Spleen (tissue), 11 donors: ENCODE data around the gene SYNRG. TPM values are rescaled to one million over a fixed set of nuclear protein-coding genes. Genes with fewer than 3 reads are reported as not detected.

Experiments used
- DNase-seq: peaks from one replicate; pipeline ENCODE4 v3.0.0-alpha.2; 2020
- H3K27ac ChIP-seq, 8 donors: fragments of 200-600 bp; sonication (generic) in 7 of 8; 1 replicate in 4 of 8; 2 replicates in 4 of 8; pipeline versions ENCODE4 v1.5.0 to v1.8.0; 2016 to 2021; ENCODE audit warnings: inconsistent platforms in 4 of 8, mild to moderate bottlenecking in 4 of 8, moderate library complexity in 1 of 8
- H3K27me3 ChIP-seq, 7 donors: fragments of 200-600 bp; sonication (generic) in 6 of 7; replicated peaks in 1 of 7; 1 replicate in 4 of 7; 2 replicates in 3 of 7; pipeline versions ENCODE4 v1.5.0 to v1.8.0; 2016 to 2021; ENCODE audit warnings: inconsistent platforms in 3 of 7, mild to moderate bottlenecking in 1 of 7
- H3K36me3 ChIP-seq, 6 donors: fragments of 200-600 bp; sonication (generic) in 5 of 6; 1 replicate in 4 of 6; 2 replicates in 2 of 6; pipeline versions ENCODE4 v1.5.0 to v1.8.0; 2016 to 2021; ENCODE audit warnings: inconsistent platforms in 2 of 6
- H3K4me1 ChIP-seq, 6 donors: fragments of 200-600 bp; sonication (generic) in 5 of 6; 1 replicate in 3 of 6; 2 replicates in 3 of 6; pipeline versions ENCODE4 v1.5.0 to v1.8.0; 2016 to 2021; ENCODE audit warnings: inconsistent platforms in 3 of 6
- H3K4me3 ChIP-seq, 8 donors: fragments of 200-600 bp; sonication (generic) in 7 of 8; 1 replicate in 4 of 8; 2 replicates in 4 of 8; pipeline versions ENCODE4 v1.5.0 to v1.8.0; 2016 to 2021; ENCODE audit warnings: inconsistent platforms in 4 of 8, mild to moderate bottlenecking in 4 of 8, moderate library complexity in 2 of 8
- H3K9me3 ChIP-seq, 8 donors: fragments of 200-600 bp; sonication (generic) in 7 of 8; 1 replicate in 4 of 8; 2 replicates in 4 of 8; pipeline versions ENCODE4 v1.5.0 to v1.8.0; 2016 to 2021; ENCODE audit warnings: inconsistent platforms in 4 of 8
- POLR2A ChIP-seq, 3 donors: fragments of 450-650 bp; IDR thresholded peaks; one replicate each; pipeline ENCODE4 v1.5.1; 2017; ENCODE audit warnings: antibody characterized with exemption in 3 of 3, mild to moderate bottlenecking in 1 of 3
- POLR2AphosphoS5 ChIP-seq, 3 donors: sonication (generic); formaldehyde crosslinking; IDR thresholded peaks; one replicate each; pipeline ENCODE4 v1.5.1; 2017; ENCODE audit warnings: antibody characterized with exemption in 3 of 3
- WGBS, 5 donors: extraction: QIAGEN DNeasy Blood & Tissue Kit in 3 of 5; methylation state at CpG; one replicate each; pipeline versions ENCODE4 v1.1.5 to v1.1.7; 2013 to 2018; 5-methylcytosine and 5-hydroxymethylcytosine counted together
- intact Hi-C: fragments of 100-400 bp; cut with DNase I; formaldehyde crosslinking; loops from one replicate; pipeline ENCODE4 v1.15.0; 2023; ENCODE audit warnings: low total_unique reads
- polyA plus RNA-seq, 3 donors: library from polyadenylated mRNA; stranded (reverse); fragments of 200-250 nt; gene quantifications; one replicate each; pipeline ENCODE4 v1.2.1, GENCODE V29; 2013
- total RNA-seq, 7 donors: library from RNA; depleted of rRNA in 3 of 7; stranded (reverse); fragments of >200 nt in 3 of 7; fragmentation: NEBNext Ultra II Directional in 4 of 7; extraction: Animal tissue kit (Norgen Biotek cat#: 25700) in 4 of 7; gene quantifications; one replicate each; pipeline versions ENCODE4 v1.1.0 to v1.2.1, GENCODE V29; 2016 to 2021
- TF ChIP-seq, protein P1 (sequence below), 11 experiments: fragments of 200-600 bp in 7 of 11; fragments of 450-650 bp in 4 of 11; sonication (generic) in 4 of 11; IDR thresholded peaks in 8 of 11; conservative IDR thresholded peaks in 3 of 11; 1 replicate in 7 of 11; 2 replicates in 4 of 11; pipeline versions ENCODE4 v1.4.0 to v1.8.0; 2016 to 2021; ENCODE audit warnings: antibody characterized with exemption in 11 of 11, inconsistent platforms in 4 of 11, mild to moderate bottlenecking in 1 of 11
- donor health status: healthy with polysubstance abuse.
- donor health status: DM: no; HTN: no; CAD: no; lungs with moderate emphysema.
- donor health status: DM: no; HTN: no; CAD: no.
- donor health status: Bipolar disorder and iron deficiency.
- donor health status: healthy.
- donor health status: DM: no; HTN: no; CAD: no.
- donor health status: DM: yes; HTN: yes; CAD: no.

Gene SYNRG
- total and polyA plus RNA-seq, 10 donors = 10.9 to 91.3 (median 69.8) TPM

DNA sequence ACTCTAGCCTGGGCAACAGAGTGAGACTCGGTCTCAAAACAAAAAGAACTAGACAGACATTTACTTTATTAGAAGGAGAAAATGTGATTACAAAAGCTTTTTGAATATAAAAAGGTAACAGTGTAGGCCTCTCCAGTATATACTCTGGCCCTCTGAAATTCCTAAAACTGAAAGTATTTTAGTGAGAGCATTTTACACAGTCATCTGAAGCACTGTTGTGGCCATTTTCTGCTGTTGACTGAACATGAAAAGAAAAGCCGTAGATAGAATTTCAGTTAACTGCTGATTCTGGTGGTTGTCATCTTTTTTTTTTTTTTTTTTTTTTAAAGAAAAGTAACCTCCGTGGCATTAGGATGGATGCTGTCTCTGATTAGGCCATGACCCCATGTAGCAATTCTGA is 103.9 kb downstream of the SYNRG start:
- no peak for DNase-seq
- Histone ChIP-seq H3K4me1 (no peaks in the 10 kb centered on the region), H3K27ac (no peak overlapping the region), H3K27me3 (no peaks in the 10 kb centered on the region), H3K9me3 (no peaks in the 10 kb centered on the region), H3K36me3 (no peaks in the 10 kb centered on the region), H3K4me3 (no peak overlapping the region)
- WGBS, 5 donors = 69 to 94% (median 85%) methylated on average over 3 of the region's 3 CpGs
- intact Hi-C loops = no loop called here
- TF ChIP-seq POLR2A (IDR thresholded peaks at IDR 0.05) (no peak), POLR2AphosphoS5 (IDR thresholded peaks at IDR 0.05) (no peak)
- TF ChIP-seq, protein P1, sequence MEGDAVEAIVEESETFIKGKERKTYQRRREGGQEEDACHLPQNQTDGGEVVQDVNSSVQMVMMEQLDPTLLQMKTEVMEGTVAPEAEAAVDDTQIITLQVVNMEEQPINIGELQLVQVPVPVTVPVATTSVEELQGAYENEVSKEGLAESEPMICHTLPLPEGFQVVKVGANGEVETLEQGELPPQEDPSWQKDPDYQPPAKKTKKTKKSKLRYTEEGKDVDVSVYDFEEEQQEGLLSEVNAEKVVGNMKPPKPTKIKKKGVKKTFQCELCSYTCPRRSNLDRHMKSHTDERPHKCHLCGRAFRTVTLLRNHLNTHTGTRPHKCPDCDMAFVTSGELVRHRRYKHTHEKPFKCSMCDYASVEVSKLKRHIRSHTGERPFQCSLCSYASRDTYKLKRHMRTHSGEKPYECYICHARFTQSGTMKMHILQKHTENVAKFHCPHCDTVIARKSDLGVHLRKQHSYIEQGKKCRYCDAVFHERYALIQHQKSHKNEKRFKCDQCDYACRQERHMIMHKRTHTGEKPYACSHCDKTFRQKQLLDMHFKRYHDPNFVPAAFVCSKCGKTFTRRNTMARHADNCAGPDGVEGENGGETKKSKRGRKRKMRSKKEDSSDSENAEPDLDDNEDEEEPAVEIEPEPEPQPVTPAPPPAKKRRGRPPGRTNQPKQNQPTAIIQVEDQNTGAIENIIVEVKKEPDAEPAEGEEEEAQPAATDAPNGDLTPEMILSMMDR (IDR thresholded peaks at IDR 0.05 in 8 of 11, conservative IDR thresholded peaks at IDR 0.05 in 3 of 11) = no peak

DNA sequence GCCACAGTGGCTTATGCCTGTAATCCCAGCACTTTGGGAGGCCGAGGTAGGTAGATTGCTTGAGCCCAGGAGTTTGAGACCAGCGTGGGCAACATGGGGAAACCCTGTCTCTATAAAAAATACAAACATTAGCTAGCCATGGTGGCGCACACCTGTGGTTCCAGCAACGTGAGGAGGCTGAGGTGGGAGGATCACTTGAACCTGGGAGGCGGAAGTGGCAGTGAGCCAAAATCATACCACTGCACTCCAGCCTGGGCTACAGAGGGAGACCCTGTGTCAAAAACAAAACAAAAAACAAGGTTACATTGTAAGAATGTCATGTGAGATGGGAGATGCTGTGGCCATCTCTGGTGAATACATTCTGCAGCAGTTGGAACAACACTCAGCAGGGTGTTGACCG is 106.1 kb downstream of the SYNRG start:
- no peaks in the 10 kb centered on the region for H3K9me3 ChIP-seq
- no peaks in the 10 kb centered on the region for H3K36me3 ChIP-seq
- H3K4me1 ChIP-seq = no peaks in the 10 kb centered on the region
- 92 to 95% (median 94%) methylated on average over 6 of the region's 6 CpGs for WGBS, 5 donors
- no peaks in the 10 kb centered on the region for H3K27me3 ChIP-seq
- intact Hi-C loops = no loop called here
- no peak overlapping the region for H3K27ac ChIP-seq
- no peak for DNase-seq
- TF ChIP-seq POLR2A (IDR thresholded peaks at IDR 0.05) (no peak), POLR2AphosphoS5 (IDR thresholded peaks at IDR 0.05) (no peak)
- TF ChIP-seq, protein P1 (IDR thresholded peaks at IDR 0.05 in 8 of 11, conservative IDR thresholded peaks at IDR 0.05 in 3 of 11) = no peak
- H3K4me3 ChIP-seq = no peak overlapping the region

DNA sequence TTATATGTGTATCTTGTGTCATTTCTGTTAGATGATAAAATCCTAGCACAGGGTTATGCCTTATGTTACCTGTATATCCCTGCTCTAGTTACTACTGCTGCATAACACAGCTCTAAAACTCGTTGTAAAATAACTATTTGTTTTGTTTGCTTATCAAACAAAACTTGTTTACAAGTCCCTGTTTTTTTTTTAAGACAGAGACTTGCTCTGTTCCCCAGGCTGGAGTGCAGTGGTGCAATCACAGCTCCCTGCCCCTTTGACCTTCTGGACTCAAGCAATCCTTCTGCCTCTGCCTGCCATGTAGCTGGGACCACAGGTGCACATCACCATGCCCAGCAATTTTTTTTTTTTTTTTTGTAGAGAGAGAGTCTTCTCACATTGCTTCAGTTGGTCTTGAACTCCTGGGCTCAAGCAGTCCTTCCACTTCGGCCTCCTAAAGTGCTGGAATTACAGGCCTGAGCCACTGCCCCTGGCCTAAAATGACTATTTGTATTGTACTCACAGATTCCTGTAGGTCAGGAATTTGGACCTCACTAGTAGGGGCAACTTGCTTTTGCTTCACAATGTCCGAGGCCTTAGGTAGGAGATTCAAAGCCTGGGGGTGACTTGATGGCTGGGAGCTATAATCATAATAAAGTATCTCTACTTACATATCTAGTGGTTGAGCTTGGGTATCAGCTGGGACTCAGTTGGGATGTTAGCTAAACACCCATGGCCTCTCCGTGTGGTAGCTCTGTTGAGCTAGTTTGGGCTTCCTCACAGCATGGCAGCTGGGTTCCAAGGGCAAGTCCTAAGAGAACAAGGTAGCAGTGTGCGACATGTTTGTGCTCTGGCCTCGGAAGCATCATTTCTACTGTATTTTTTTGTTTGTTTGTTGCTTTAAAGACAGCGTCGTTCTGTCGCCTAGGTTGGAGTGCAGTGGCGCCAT is 106.9 kb downstream of the SYNRG start:
- H3K27ac ChIP-seq = no peak overlapping the region
- TF ChIP-seq POLR2AphosphoS5 (IDR thresholded peaks at IDR 0.05) = no peak
- no peak for TF ChIP-seq POLR2A (IDR thresholded peaks at IDR 0.05)
- TF ChIP-seq, protein P1 (IDR thresholded peaks at IDR 0.05 in 8 of 11, conservative IDR thresholded peaks at IDR 0.05 in 3 of 11) = no peak
- intact Hi-C loops = no loop called here
- H3K4me3 ChIP-seq = no peak overlapping the region
- H3K9me3 ChIP-seq = no peaks in the 10 kb centered on the region
- 84 to 96% (median 90%) methylated on average over 10 of the region's 10 CpGs for WGBS, 5 donors
- no peaks in the 10 kb centered on the region for H3K4me1 ChIP-seq
- H3K27me3 ChIP-seq = no peaks in the 10 kb centered on the region
- no peak for DNase-seq
- H3K36me3 ChIP-seq = no peaks in the 10 kb centered on the region

DNA sequence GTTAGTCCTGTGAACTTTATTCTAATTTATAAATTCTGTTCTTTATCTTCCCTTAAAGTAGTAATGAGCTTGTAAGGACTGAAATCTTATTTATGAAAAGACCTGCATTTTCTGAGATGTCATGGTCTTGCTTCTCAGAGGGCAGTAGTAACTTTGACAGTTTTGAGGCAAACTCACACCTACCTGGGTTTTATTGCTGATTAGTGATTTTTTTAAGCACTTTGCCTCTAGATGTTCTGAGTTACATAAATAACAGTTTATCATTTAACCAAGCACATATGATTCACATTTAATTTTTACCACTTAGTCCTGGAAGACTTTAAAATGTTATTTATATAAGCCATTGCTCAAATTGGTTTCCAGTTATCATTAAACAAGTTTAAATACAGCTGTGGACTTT is 108.8 kb downstream of the SYNRG start:
- H3K4me1 ChIP-seq = no peaks in the 10 kb centered on the region
- no peaks in the 10 kb centered on the region for H3K9me3 ChIP-seq
- TF ChIP-seq, protein P1 (IDR thresholded peaks at IDR 0.05 in 8 of 11, conservative IDR thresholded peaks at IDR 0.05 in 3 of 11) = no peak
- no peak for TF ChIP-seq POLR2A (IDR thresholded peaks at IDR 0.05)
- no peak for TF ChIP-seq POLR2AphosphoS5 (IDR thresholded peaks at IDR 0.05)
- no peak for DNase-seq
- H3K27ac ChIP-seq = no peak overlapping the region
- no peak overlapping the region for H3K4me3 ChIP-seq
- intact Hi-C loops = no loop called here
- no peaks in the 10 kb centered on the region for H3K36me3 ChIP-seq
- H3K27me3 ChIP-seq = no peaks in the 10 kb centered on the region
